Measurements from ENCODE around the gene HTR3E. TPM values are rescaled to one million over a fixed set of nuclear protein-coding genes. Genes with fewer than 3 reads are reported as not detected.
A peak's percentile ranks its signal among the peaks of the same experiment; 100 is the strongest.

HTR3E gene
- total and polyA plus RNA-seq, 2 of the 13 experiments (the other 11 are each of a cell fraction or from before 2014, with no cell fraction given): not detected

- TF ChIP-seq NPAS2 (CRISPR knock-in tag; IDR thresholded peaks at IDR 0.05; ENCODE audit: borderline replicate concordance): no peak
- TF ChIP-seq AFF4 (CRISPR knock-in tag; IDR thresholded peaks at IDR 0.05): peak; percentile 8; the same call in 1 of the 2 replicates
- TF ChIP-seq THAP11 (CRISPR knock-in tag; IDR thresholded peaks at IDR 0.05): peak; percentile 68
- no peak for TF ChIP-seq ZNF543 (CRISPR knock-in tag; IDR thresholded peaks at IDR 0.05)
- no peak for TF ChIP-seq HOMEZ (CRISPR knock-in tag; IDR thresholded peaks at IDR 0.05; ENCODE audit: low read depth)
- TF ChIP-seq ZFP91 (CRISPR knock-in tag; IDR thresholded peaks at IDR 0.05; ENCODE audit: borderline replicate concordance): peak; percentile 99
- peak; percentile 45 for TF ChIP-seq TEAD3 (CRISPR knock-in tag; optimal IDR thresholded peaks at IDR 0.05; ENCODE audit: borderline replicate concordance)
- TF ChIP-seq MTF1 (CRISPR knock-in tag; IDR thresholded peaks at IDR 0.05): no peak
- TF ChIP-seq ZNF225 (CRISPR knock-in tag; IDR thresholded peaks at IDR 0.05): no peak
- no peak for TF ChIP-seq DZIP1 (CRISPR knock-in tag; IDR thresholded peaks at IDR 0.05)
- peak; percentile 57; the same call in 1 of the 2 replicates for TF ChIP-seq REPIN1 (CRISPR knock-in tag; IDR thresholded peaks at IDR 0.05; ENCODE audit: borderline replicate concordance, low read depth)
- TF ChIP-seq PHF20 (CRISPR knock-in tag; IDR thresholded peaks at IDR 0.05): 0 out of 2 replicates have a peak, but pooled peaks have one; percentile 25
- TF ChIP-seq ZGPAT (CRISPR knock-in tag; IDR thresholded peaks at IDR 0.05): peak; percentile 47; the same call in 1 of the 2 replicates
- peak; percentile 33; the same call in 1 of the 2 replicates for TF ChIP-seq PITX1 (CRISPR knock-in tag; IDR thresholded peaks at IDR 0.05)
- 0 out of 2 replicates have a peak, but pooled peaks have one; percentile 11 for TF ChIP-seq NCOA1 (CRISPR knock-in tag; IDR thresholded peaks at IDR 0.05)
- TF ChIP-seq ZNF891 (CRISPR knock-in tag; IDR thresholded peaks at IDR 0.05): no peak
- TF ChIP-seq CSRNP1 (CRISPR knock-in tag; IDR thresholded peaks at IDR 0.05): peak; percentile 76; the same call in 1 of the 2 replicates
Measured at GRCh38 chr3:184156522-184156955, 59.7 kb downstream of the HTR3E start (continued).

All from HepG2 (cell line).